Measurements from ENCODE around the gene WDR11. TPM values are rescaled to one million over a fixed set of nuclear protein-coding genes. Genes with fewer than 3 reads are reported as not detected.

The WDR11 gene
- polyA plus RNA-seq, 6 donors from 2014 or later, result 36.2 to 59.0 (median 47.0) TPM

DNA sequence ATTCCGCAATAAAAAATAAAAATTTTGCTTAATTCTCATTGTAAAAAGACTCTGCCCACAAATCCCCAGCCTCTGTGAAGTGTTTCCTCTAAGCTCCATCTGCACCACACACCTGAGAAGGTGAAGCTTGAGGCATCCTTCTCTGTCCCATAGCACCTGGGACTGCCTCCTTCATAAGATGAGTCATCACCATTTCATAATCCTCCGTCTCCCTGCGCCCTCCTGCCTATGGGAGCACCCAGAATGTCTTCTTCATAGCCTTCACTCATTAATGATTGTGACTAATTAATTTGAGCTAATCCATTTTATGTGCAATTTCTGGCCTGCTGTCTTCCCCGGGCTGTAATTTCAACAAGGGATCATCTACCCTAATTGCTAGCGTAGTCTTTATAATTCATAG is 90.3 kb downstream of the WDR11 start:
- Mint-ChIP-seq H3K4me3 (no peak overlapping the region), H3K9me3 (peaks cover 0 to 3% (median 0%) of the 10 kb centered on the region in 7 donors), H3K36me3 (peaks cover 0 to 7% of the 10 kb centered on the region in 2 donors), H3K27me3 (peaks cover 21 to 40% (median 37%) of the 10 kb centered on the region in 3 donors), H3K4me1 (peaks cover 0 to 7% (median 6%) of the 10 kb centered on the region in 3 donors), H3K27ac (no peak overlapping the region)
- DNase-seq, result no peak
- ATAC-seq (ENCODE audit: low read depth in 2 of 2), result no peak

- peak; percentile 42 for DNase-seq
- H3K27ac Mint-ChIP-seq, result peak overlapping the region in 1 of 6 donors; percentile 57
- H3K4me1 Mint-ChIP-seq, result peaks cover 0 to 7% (median 6%) of the 10 kb centered on the region in 3 donors
- H3K4me3 Mint-ChIP-seq, result peak overlapping the region in 5 of 8 donors; percentile 9 to 67 (median 20)
- H3K36me3 Mint-ChIP-seq, result peaks cover 0 to 7% of the 10 kb centered on the region in 2 donors
- H3K27me3 Mint-ChIP-seq, result peaks cover 25 to 50% (median 49%) of the 10 kb centered on the region in 3 donors
- peaks cover 0 to 5% (median 2%) of the 10 kb centered on the region in 7 donors for H3K9me3 Mint-ChIP-seq
- ATAC-seq (ENCODE audit: low read depth in 2 of 2), result peak; percentile 72 to 75
Observed at GRCh38 chr10:120942806-120943413, 91.7 kb downstream of the WDR11 start.

GRCh38 chr10:120943542-120943941 is 92.4 kb downstream of the WDR11 start:
- no peak for ATAC-seq (ENCODE audit: low read depth in 2 of 2)
- peaks cover 0 to 6% (median 0%) of the 10 kb centered on the region in 7 donors for H3K9me3 Mint-ChIP-seq
- peak overlapping the region in 1 of 8 donors; percentile 24 for H3K4me3 Mint-ChIP-seq
- peaks cover 26 to 55% (median 55%) of the 10 kb centered on the region in 3 donors for H3K27me3 Mint-ChIP-seq
- peaks cover 0 to 8% (median 6%) of the 10 kb centered on the region in 3 donors for H3K4me1 Mint-ChIP-seq
- H3K36me3 Mint-ChIP-seq, result peaks cover 0 to 7% of the 10 kb centered on the region in 2 donors
- no peak for DNase-seq
- H3K27ac Mint-ChIP-seq, result no peak overlapping the region

GRCh38 chr10:120944586-120945125 is 93.5 kb downstream of the WDR11 start:
- Mint-ChIP-seq H3K4me1 (peaks cover 0 to 13% (median 11%) of the 10 kb centered on the region in 3 donors), H3K27ac (no peak overlapping the region), H3K27me3 (peaks cover 26 to 58% (median 49%) of the 10 kb centered on the region in 3 donors), H3K36me3 (peaks cover 0 to 7% of the 10 kb centered on the region in 2 donors), H3K4me3 (peak overlapping the region in 1 of 8 donors; percentile 29), H3K9me3 (peaks cover 0 to 9% (median 0%) of the 10 kb centered on the region in 7 donors)
- ATAC-seq (ENCODE audit: low read depth in 2 of 2) (no peak), DNase-seq (no peak)

DNA sequence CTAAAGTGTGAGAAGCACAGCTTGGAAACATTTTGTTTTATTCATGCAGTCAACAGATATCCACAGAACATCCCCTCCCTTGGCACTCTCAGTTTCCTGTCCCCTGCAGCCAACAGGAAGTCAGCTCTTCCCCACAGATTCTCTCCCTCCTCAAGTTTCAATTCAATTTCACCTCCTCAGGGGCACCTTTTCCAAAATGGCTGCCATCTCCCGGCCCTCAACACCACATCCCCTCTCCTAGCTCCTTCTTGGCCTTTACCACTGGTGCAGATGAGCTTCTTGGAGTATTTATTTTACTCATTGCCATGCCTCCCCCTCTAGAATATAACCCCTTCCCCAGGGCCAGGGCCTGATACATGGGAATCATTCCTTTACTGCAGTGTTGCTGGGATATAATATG is 94.0 kb downstream of the WDR11 start:
- H3K9me3 Mint-ChIP-seq, result peaks cover 0 to 9% (median 0%) of the 10 kb centered on the region in 7 donors
- H3K36me3 Mint-ChIP-seq, result peaks cover 0 to 7% of the 10 kb centered on the region in 2 donors
- no peak for DNase-seq
- peaks cover 0 to 16% (median 15%) of the 10 kb centered on the region in 3 donors for H3K4me1 Mint-ChIP-seq
- H3K27me3 Mint-ChIP-seq, result peaks cover 27 to 60% (median 53%) of the 10 kb centered on the region in 3 donors
- no peak overlapping the region for H3K27ac Mint-ChIP-seq
- no peak overlapping the region for H3K4me3 Mint-ChIP-seq
- no peak for ATAC-seq (ENCODE audit: low read depth in 2 of 2)

GRCh38 chr10:120945801-120946302 is 94.7 kb downstream of the WDR11 start:
- DNase-seq, result no peak
- Mint-ChIP-seq H3K4me3 (no peak overlapping the region), H3K9me3 (peaks cover 0 to 9% (median 0%) of the 10 kb centered on the region in 7 donors), H3K27me3 (peaks cover 29 to 58% (median 53%) of the 10 kb centered on the region in 3 donors), H3K4me1 (peaks cover 0 to 17% (median 15%) of the 10 kb centered on the region in 3 donors), H3K27ac (no peak overlapping the region), H3K36me3 (peaks cover 0 to 7% of the 10 kb centered on the region in 2 donors)
- ATAC-seq (ENCODE audit: low read depth in 2 of 2), result no peak

DNA sequence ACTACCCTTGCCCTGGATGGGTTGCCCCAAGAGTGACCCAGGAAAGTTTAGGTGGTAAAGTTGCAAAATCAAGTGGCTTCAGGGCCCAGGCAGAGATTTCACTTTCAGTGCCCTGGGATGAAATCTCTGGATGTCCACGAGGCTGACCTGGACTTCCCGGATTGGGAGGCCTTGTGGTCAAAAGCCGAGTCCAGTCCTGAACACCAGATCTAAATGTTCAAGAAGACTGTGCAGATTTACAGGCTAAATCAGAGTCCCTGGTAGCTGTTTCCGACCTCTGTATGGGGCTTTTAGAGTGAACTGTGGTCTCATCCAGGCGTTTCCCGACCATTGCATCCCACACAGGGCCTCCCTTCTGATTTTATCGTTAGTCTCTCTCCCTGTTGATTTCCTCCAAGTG is 95.3 kb downstream of the WDR11 start:
- ATAC-seq (ENCODE audit: low read depth in 2 of 2) (no peak), DNase-seq (no peak)
- Mint-ChIP-seq H3K27me3 (peaks cover 34 to 63% (median 56%) of the 10 kb centered on the region in 3 donors), H3K36me3 (peaks cover 0 to 7% of the 10 kb centered on the region in 2 donors), H3K4me3 (no peak overlapping the region), H3K9me3 (peaks cover 0 to 9% (median 0%) of the 10 kb centered on the region in 7 donors), H3K4me1 (peaks cover 0 to 17% (median 15%) of the 10 kb centered on the region in 3 donors), H3K27ac (peak overlapping the region in 2 of 6 donors; percentile 5 to 7)

GRCh38 chr10:120948889-120949608 is 97.9 kb downstream of the WDR11 start:
- Mint-ChIP-seq H3K27ac (peak overlapping the region in 1 of 6 donors; percentile 69), H3K9me3 (peaks cover 0 to 16% (median 7%) of the 10 kb centered on the region in 7 donors), H3K27me3 (peaks cover 38 to 72% (median 52%) of the 10 kb centered on the region in 3 donors), H3K4me3 (peak overlapping the region in 6 of 8 donors; percentile 3 to 80 (median 49)), H3K36me3 (peaks cover 0 to 7% of the 10 kb centered on the region in 2 donors), H3K4me1 (peaks cover 0 to 11% (median 8%) of the 10 kb centered on the region in 3 donors)
- peak; percentile 8 for DNase-seq
- peak; percentile 80 to 81 for ATAC-seq (ENCODE audit: low read depth in 2 of 2)

DNA sequence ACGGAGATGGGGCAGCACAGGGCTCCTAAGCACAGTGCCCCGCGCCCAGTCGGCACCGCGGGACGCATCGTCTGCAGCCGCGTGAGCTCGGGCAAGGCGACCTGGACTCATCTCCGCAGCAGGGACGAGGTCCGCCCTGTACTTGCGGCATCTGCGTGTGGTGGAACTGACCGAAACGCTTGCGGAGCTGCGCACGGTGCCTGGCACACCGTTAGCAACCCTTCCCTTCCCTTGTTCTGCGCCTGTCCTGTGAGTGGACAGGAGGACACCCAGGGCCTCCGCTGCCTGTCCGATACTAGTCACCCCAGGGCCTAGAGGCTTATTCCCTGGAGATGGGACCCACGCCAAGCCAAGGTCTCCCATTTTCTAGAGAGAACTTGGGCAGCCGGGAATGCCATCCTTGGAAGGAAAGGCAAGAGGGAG is 98.5 kb downstream of the WDR11 start:
- peaks cover 0 to 17% (median 10%) of the 10 kb centered on the region in 7 donors for H3K9me3 Mint-ChIP-seq
- DNase-seq, result no peak
- H3K27ac Mint-ChIP-seq, result no peak overlapping the region
- H3K36me3 Mint-ChIP-seq, result peaks cover 0 to 7% of the 10 kb centered on the region in 2 donors
- peaks cover 0 to 11% (median 8%) of the 10 kb centered on the region in 3 donors for H3K4me1 Mint-ChIP-seq
- H3K4me3 Mint-ChIP-seq, result peak overlapping the region in 5 of 8 donors; percentile 35 to 80 (median 53)
- peaks cover 41 to 74% (median 52%) of the 10 kb centered on the region in 3 donors for H3K27me3 Mint-ChIP-seq
- no peak for ATAC-seq (ENCODE audit: low read depth in 2 of 2)

DNA sequence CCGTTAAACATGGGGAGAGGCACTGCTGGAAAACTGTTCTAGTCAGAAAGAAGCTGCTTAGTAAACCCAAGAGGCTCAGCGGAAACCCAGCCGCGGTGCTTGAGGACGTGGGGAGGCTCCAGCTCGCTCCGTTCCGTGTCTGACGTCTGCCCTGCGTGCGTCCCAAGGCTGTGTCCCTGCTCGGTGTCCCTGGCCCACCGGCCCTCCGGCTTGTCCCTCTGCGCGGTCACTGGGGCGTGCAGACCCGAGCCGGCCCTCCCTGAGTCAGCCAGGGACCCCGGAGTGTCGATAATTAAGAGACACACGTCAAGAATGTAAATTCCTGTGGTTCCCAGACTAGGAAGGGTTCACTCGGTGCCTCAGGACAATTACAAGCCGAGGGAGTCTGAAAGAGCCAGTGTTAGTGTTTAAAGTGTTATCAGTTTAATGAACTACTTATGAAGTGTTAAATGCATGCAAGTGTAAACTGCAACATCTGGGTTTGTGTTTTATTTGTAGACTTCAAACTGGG is 98.9 kb downstream of the WDR11 start:
- H3K27me3 Mint-ChIP-seq, result peaks cover 44 to 72% (median 50%) of the 10 kb centered on the region in 3 donors
- H3K27ac Mint-ChIP-seq, result no peak overlapping the region
- peaks cover 0 to 22% (median 10%) of the 10 kb centered on the region in 7 donors for H3K9me3 Mint-ChIP-seq
- H3K36me3 Mint-ChIP-seq, result peaks cover 0 to 5% of the 10 kb centered on the region in 2 donors
- DNase-seq, result no peak
- H3K4me1 Mint-ChIP-seq, result peaks cover 0 to 11% (median 8%) of the 10 kb centered on the region in 3 donors
- no peak for ATAC-seq (ENCODE audit: low read depth in 2 of 2)
- H3K4me3 Mint-ChIP-seq, result peak overlapping the region in 3 of 8 donors; percentile 45 to 80 (median 58)

GRCh38 chr10:120951288-120951687 is 100.1 kb downstream of the WDR11 start:
- no peak for DNase-seq
- no peak overlapping the region for H3K4me3 Mint-ChIP-seq
- H3K27me3 Mint-ChIP-seq, result peaks cover 42 to 66% (median 46%) of the 10 kb centered on the region in 3 donors
- H3K27ac Mint-ChIP-seq, result no peak overlapping the region
- H3K9me3 Mint-ChIP-seq, result peaks cover 0 to 24% (median 10%) of the 10 kb centered on the region in 7 donors
- H3K4me1 Mint-ChIP-seq, result peaks cover 0 to 11% (median 8%) of the 10 kb centered on the region in 3 donors
- no peak for ATAC-seq (ENCODE audit: low read depth in 2 of 2)
- H3K36me3 Mint-ChIP-seq, result no peaks in the 10 kb centered on the region

DNA sequence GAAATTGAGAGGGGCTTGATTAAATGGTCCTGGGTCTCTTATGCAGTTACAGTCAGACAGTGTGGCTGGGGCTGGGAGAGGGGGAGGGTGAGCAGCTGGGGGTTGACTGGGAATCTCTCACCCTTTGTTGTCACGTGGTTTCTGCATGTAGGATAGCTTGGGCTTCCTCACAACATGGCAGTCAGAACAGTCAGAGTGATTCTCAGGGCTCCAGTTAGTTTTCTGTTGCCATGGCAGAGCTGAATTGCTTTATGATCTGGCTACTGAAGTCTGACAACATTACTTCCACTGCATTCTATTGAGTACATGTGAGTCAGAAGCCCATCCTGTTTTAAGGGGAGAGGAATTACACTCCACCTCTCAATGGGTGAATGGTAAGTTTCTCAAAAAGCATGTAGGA is 102.7 kb downstream of the WDR11 start:
- DNase-seq, result no peak
- Mint-ChIP-seq H3K36me3 (no peaks in the 10 kb centered on the region), H3K4me3 (no peak overlapping the region), H3K4me1 (peaks cover 0 to 11% (median 5%) of the 10 kb centered on the region in 3 donors), H3K9me3 (peaks cover 0 to 24% (median 10%) of the 10 kb centered on the region in 7 donors), H3K27ac (no peak overlapping the region), H3K27me3 (peaks cover 22 to 44% (median 41%) of the 10 kb centered on the region in 3 donors)
- no peak for ATAC-seq (ENCODE audit: low read depth in 2 of 2)

Measured in naive B cell (primary cell).